Astrocyte (in vitro differentiated cells and primary cell): ENCODE data around the gene MIDN. TPM values are rescaled to one million over a fixed set of nuclear protein-coding genes. Genes with fewer than 3 reads are reported as not detected.
A peak's percentile ranks its signal among the peaks of the same experiment; 100 is the strongest.

Source experiments
- DNase-seq: peaks from one replicate; pipeline ENCODE4 v3.0.0-alpha.2; 2010; ENCODE audit warnings: low read depth
- FAIRE-seq: peaks from 2 replicates; lab custom pipeline; 2011; peaks lifted over from hg19 to GRCh38; lab: Jason Lieb, UNC
- H2AFZ ChIP-seq: 2 replicates; pipeline ENCODE4 v1.6.0; 2012; ENCODE audit warnings: low read depth, low read length, inconsistent platforms
- H3K27ac ChIP-seq: 2 replicates; pipeline ENCODE4 v1.5.1; 2011; ENCODE audit warnings: low read depth, low read length, inconsistent platforms
- H3K27me3 ChIP-seq: 2 replicates; pipeline ENCODE4 v1.6.0; 2011; ENCODE audit warnings: low read length, inconsistent platforms; ENCODE audit not compliant: insufficient read depth
- H3K36me3 ChIP-seq: 2 replicates; pipeline ENCODE4 v1.5.1; 2011; ENCODE audit warnings: low read length, inconsistent platforms; ENCODE audit not compliant: insufficient read depth
- H3K4me1 ChIP-seq: 2 replicates; pipeline ENCODE4 v1.5.1; 2011; ENCODE audit warnings: low read length, inconsistent platforms; ENCODE audit not compliant: insufficient read depth
- H3K4me2 ChIP-seq: 2 replicates; pipeline ENCODE4 v1.6.0; 2012; ENCODE audit warnings: low read length, inconsistent platforms
- H3K4me3 ChIP-seq: 2 replicates; pipeline ENCODE4 v1.5.1; 2011; ENCODE audit warnings: low read depth, mild to moderate bottlenecking, low read length, inconsistent platforms; ENCODE audit not compliant: insufficient read depth
- H3K79me2 ChIP-seq: 2 replicates; pipeline ENCODE4 v1.6.0; 2012; ENCODE audit warnings: mild to moderate bottlenecking, low read length, inconsistent platforms; ENCODE audit not compliant: insufficient read depth
- H3K9ac ChIP-seq: 2 replicates; pipeline ENCODE4 v1.6.0; 2012; ENCODE audit warnings: mild to moderate bottlenecking, low read length, inconsistent platforms
- H3K9me3 ChIP-seq: 2 replicates; pipeline ENCODE4 v1.5.1; 2012; ENCODE audit warnings: low read depth, mild to moderate bottlenecking, low read length, inconsistent platforms; ENCODE audit not compliant: insufficient read depth
- H4K20me1 ChIP-seq: 2 replicates; pipeline ENCODE4 v1.6.0; 2012; ENCODE audit warnings: low read length, inconsistent platforms; ENCODE audit not compliant: insufficient read depth
- H3K27ac Mint-ChIP-seq: one replicate; pipeline ENCODE4 v1.8.0; 2021; ENCODE audit warnings: mild to moderate bottlenecking, mixed read lengths; ENCODE audit not compliant: unreplicated experiment
- H3K27me3 Mint-ChIP-seq: one replicate; pipeline ENCODE4 v1.8.0; 2021; ENCODE audit warnings: low read depth, mixed read lengths; ENCODE audit not compliant: unreplicated experiment
- H3K36me3 Mint-ChIP-seq: one replicate; pipeline ENCODE4 v1.8.0; 2021; ENCODE audit warnings: low read depth, mixed read lengths; ENCODE audit not compliant: unreplicated experiment
- H3K4me1 Mint-ChIP-seq: one replicate; pipeline ENCODE4 v1.8.0; 2021; ENCODE audit warnings: low read depth, mixed read lengths; ENCODE audit not compliant: unreplicated experiment
- H3K4me3 Mint-ChIP-seq: one replicate; pipeline ENCODE4 v1.8.0; 2021; ENCODE audit warnings: mild to moderate bottlenecking, moderate library complexity, mixed read lengths; ENCODE audit not compliant: unreplicated experiment
- H3K9me3 Mint-ChIP-seq: one replicate; pipeline ENCODE4 v1.8.0; 2021; ENCODE audit warnings: mild to moderate bottlenecking, mixed read lengths; ENCODE audit not compliant: unreplicated experiment
- CTCF ChIP-seq: IDR thresholded peaks from 2 replicates; pipeline ENCODE4 v1.5.1; 2011; ENCODE audit warnings: low read depth, mild to moderate bottlenecking, inconsistent platforms, low read length, moderate library complexity; ENCODE audit not compliant: insufficient read depth
- EZH2 ChIP-seq: IDR thresholded peaks from 2 replicates; pipeline ENCODE4 v1.6.1; 2012; ENCODE audit warnings: mild to moderate bottlenecking, low read length, inconsistent platforms; ENCODE audit not compliant: insufficient read depth
- total RNA-seq: library from RNA; stranded (reverse); gene quantifications from 2 replicates; pipeline ENCODE4 v1.2.1, GENCODE V29; 2021

Gene MIDN
- total RNA-seq, 1 donor from 2014 or later: 141 TPM

- Histone ChIP-seq H3K9ac (no peak overlapping the region), H3K27ac (no peak overlapping the region), H3K4me2 (no peak overlapping the region), H4K20me1 (peaks cover 37% of the 10 kb centered on the region), H3K36me3 (peaks cover 3% of the 10 kb centered on the region), H3K27me3 (no peaks in the 10 kb centered on the region), H3K4me3 (no peak overlapping the region), H3K79me2 (peaks cover 6% of the 10 kb centered on the region), H2AFZ (no peak overlapping the region), H3K9me3 (no peaks in the 10 kb centered on the region), H3K4me1 (peaks cover 12% of the 10 kb centered on the region)
- H3K4me3 Mint-ChIP-seq: no peak overlapping the region
- peaks cover 7% of the 10 kb centered on the region for H3K36me3 Mint-ChIP-seq
- peaks cover 11% of the 10 kb centered on the region for H3K4me1 Mint-ChIP-seq
- no peak for TF ChIP-seq EZH2
- no peak for TF ChIP-seq CTCF
- no peak overlapping the region for H3K27ac Mint-ChIP-seq
- H3K9me3 Mint-ChIP-seq: no peaks in the 10 kb centered on the region
- FAIRE-seq: no peak
- H3K27me3 Mint-ChIP-seq: no peaks in the 10 kb centered on the region
- DNase-seq: no peak
Observed at GRCh38 chr19:1229924-1230782, 18.2 kb upstream of the MIDN start.

GRCh38 chr19:1230783-1231489 is 17.4 kb upstream of the MIDN start:
- Histone ChIP-seq H3K4me2 (no peak overlapping the region), H2AFZ (no peak overlapping the region), H3K27me3 (no peaks in the 10 kb centered on the region), H4K20me1 (peaks cover 39% of the 10 kb centered on the region), H3K9ac (no peak overlapping the region), H3K4me1 (peaks cover 17% of the 10 kb centered on the region), H3K79me2 (peaks cover 13% of the 10 kb centered on the region), H3K36me3 (peaks cover 3% of the 10 kb centered on the region), H3K27ac (no peak overlapping the region), H3K9me3 (no peaks in the 10 kb centered on the region), H3K4me3 (no peak overlapping the region)
- peak overlapping the region; percentile 78 for H3K27ac Mint-ChIP-seq
- H3K36me3 Mint-ChIP-seq: peaks cover 7% of the 10 kb centered on the region
- FAIRE-seq (no peak), DNase-seq (no peak)
- no peak overlapping the region for H3K4me3 Mint-ChIP-seq
- no peak for TF ChIP-seq EZH2
- TF ChIP-seq CTCF: no peak
- H3K4me1 Mint-ChIP-seq: peaks cover 11% of the 10 kb centered on the region
- H3K27me3 Mint-ChIP-seq: no peaks in the 10 kb centered on the region
- H3K9me3 Mint-ChIP-seq: no peaks in the 10 kb centered on the region
